Measurements from ENCODE around the gene MVB12B.

MVB12B gene

DNA sequence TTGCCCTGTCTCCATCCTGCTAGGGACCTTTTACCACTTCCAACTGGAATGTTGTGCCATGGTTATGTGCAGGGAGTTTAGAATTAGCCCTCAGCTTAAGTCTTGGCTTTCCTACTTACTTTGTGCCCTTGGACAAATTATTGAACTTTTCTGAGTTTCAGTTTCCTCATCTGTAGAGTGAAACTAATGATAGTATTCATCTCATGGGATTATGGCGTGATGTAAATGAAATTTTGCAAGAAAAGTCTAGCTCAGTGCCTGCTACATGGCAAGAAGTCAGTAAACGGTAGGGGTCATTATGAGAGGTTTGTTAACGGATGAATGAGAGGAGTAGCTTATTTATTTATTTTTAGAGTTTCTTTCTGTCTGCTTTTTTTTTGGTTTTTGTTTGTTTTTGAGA, 1.8 kb downstream of the MVB12B start:
- Histone ChIP-seq H3K27ac (ENCODE audit: low read length) (no peak overlapping the region), H3K4me2 (ENCODE audit: low read length) (peak overlapping the region; percentile 20; the same call in 1 of the 2 replicates), H3K79me2 (ENCODE audit: low read length) (no peaks in the 10 kb centered on the region), H3K36me3 (replicated peaks; ENCODE audit: low read depth, low read length) (no peaks in the 10 kb centered on the region), H3K9me3 (ENCODE audit: insufficient read depth, low read length) (peaks cover 17% of the 10 kb centered on the region; the same call in 1 of the 2 replicates), H3K27me3 (ENCODE audit: low read depth, low read length) (peaks cover 20% of the 10 kb centered on the region), H3K4me3 (ENCODE audit: low read length) (no peak overlapping the region), H3K9ac (ENCODE audit: low read length) (no peak overlapping the region), H2AFZ (ENCODE audit: low read depth, low read length) (no peak overlapping the region), H4K20me1 (ENCODE audit: insufficient read depth, low read length) (no peaks in the 10 kb centered on the region), H3K4me1 (ENCODE audit: low read length) (peaks cover 18% of the 10 kb centered on the region)
- TF ChIP-seq, protein P1, sequence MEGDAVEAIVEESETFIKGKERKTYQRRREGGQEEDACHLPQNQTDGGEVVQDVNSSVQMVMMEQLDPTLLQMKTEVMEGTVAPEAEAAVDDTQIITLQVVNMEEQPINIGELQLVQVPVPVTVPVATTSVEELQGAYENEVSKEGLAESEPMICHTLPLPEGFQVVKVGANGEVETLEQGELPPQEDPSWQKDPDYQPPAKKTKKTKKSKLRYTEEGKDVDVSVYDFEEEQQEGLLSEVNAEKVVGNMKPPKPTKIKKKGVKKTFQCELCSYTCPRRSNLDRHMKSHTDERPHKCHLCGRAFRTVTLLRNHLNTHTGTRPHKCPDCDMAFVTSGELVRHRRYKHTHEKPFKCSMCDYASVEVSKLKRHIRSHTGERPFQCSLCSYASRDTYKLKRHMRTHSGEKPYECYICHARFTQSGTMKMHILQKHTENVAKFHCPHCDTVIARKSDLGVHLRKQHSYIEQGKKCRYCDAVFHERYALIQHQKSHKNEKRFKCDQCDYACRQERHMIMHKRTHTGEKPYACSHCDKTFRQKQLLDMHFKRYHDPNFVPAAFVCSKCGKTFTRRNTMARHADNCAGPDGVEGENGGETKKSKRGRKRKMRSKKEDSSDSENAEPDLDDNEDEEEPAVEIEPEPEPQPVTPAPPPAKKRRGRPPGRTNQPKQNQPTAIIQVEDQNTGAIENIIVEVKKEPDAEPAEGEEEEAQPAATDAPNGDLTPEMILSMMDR (IDR thresholded peaks at IDR 0.05; ENCODE audit: low read depth, low read length): no peak
- no peak for TF ChIP-seq EZH2phosphoT487 (IDR thresholded peaks at IDR 0.05; ENCODE audit: low read depth)

DNA sequence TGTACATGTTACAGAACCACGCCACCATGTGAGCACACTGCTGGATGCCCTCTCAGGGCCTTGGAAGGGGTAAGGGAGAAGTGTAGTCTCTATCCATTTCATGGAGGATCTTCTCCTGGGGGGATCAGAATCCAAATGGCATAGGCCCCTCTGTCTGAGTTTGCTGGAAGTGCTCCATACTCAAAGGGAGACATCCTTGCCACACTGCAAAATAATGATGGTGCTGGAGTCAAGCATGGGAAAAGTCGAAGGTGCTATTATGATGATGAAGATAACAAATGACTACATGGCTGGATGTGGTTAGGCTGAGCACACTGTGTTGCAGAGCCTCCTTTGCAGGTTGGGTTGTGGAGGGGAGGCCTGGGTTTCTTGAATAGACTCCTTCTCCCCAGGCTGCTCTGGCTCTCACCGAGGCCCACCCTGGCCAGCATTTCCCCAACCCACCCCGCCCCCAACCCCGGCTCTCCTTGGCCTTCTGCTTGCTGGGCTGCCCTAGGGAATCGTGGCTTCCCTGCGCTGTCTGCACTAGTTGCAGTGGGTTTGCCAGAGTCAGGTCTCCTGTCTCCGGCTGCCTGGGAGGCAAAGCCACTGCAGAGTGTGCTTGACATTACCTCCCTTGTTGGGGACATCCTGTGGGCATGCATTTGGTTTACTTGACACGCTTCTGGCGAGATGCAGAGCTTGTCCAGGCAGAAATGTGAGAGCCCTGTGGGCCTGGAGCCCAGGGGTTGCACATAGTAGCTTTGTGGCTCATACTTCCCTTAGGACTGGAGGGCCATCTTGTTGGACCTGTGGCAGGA, 3.0 kb downstream of the MVB12B start:
- H3K4me1 ChIP-seq (ENCODE audit: low read length): peaks cover 18% of the 10 kb centered on the region
- no peak overlapping the region for H3K27ac ChIP-seq (ENCODE audit: low read length)
- H3K4me2 ChIP-seq (ENCODE audit: low read length): no peak overlapping the region
- no peaks in the 10 kb centered on the region for H3K79me2 ChIP-seq (ENCODE audit: low read length)
- no peaks in the 10 kb centered on the region for H3K36me3 ChIP-seq (replicated peaks; ENCODE audit: low read depth, low read length)
- TF ChIP-seq, protein P1 (IDR thresholded peaks at IDR 0.05; ENCODE audit: low read depth, low read length): no peak
- no peak for TF ChIP-seq EZH2phosphoT487 (IDR thresholded peaks at IDR 0.05; ENCODE audit: low read depth)
- no peak overlapping the region for H2AFZ ChIP-seq (ENCODE audit: low read depth, low read length)
- no peaks in the 10 kb centered on the region for H4K20me1 ChIP-seq (ENCODE audit: insufficient read depth, low read length)
- no peak overlapping the region for H3K9ac ChIP-seq (ENCODE audit: low read length)
- H3K4me3 ChIP-seq (ENCODE audit: low read length): no peak overlapping the region
- H3K9me3 ChIP-seq (ENCODE audit: insufficient read depth, low read length): peaks cover 9% of the 10 kb centered on the region; the same call in 1 of the 2 replicates
- peaks cover 14% of the 10 kb centered on the region for H3K27me3 ChIP-seq (ENCODE audit: low read depth, low read length)

DNA sequence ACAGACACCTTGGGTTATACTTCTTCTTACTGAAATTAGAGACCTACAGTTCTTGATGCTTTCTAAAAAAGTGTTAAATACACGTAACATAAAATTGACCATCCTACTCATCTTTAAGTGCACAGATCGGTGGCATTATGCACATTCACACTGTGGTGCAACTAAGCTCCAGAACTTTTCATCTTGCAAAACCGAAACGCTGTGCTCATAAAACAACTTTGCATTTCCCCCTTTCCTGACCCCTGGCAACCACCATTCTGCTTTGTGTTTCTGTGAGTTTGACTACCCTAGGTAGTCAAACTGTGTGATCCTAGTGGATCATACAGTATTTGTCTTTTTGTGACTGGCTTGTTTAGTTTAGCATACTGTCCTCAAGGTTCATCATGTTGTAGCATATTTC, 3.9 kb downstream of the MVB12B start:
- Histone ChIP-seq H3K9ac (ENCODE audit: low read length) (no peak overlapping the region), H3K4me2 (ENCODE audit: low read length) (no peak overlapping the region), H3K79me2 (ENCODE audit: low read length) (no peaks in the 10 kb centered on the region), H3K27ac (ENCODE audit: low read length) (no peak overlapping the region), H4K20me1 (ENCODE audit: insufficient read depth, low read length) (no peaks in the 10 kb centered on the region), H3K27me3 (ENCODE audit: low read depth, low read length) (peaks cover 10% of the 10 kb centered on the region), H2AFZ (ENCODE audit: low read depth, low read length) (no peak overlapping the region), H3K36me3 (replicated peaks; ENCODE audit: low read depth, low read length) (no peaks in the 10 kb centered on the region), H3K4me3 (ENCODE audit: low read length) (no peak overlapping the region), H3K4me1 (ENCODE audit: low read length) (peaks cover 18% of the 10 kb centered on the region), H3K9me3 (ENCODE audit: insufficient read depth, low read length) (0 out of 2 replicates have a peak, but pooled peaks cover under 1% of the 10 kb centered on the region)
- TF ChIP-seq, protein P1 (IDR thresholded peaks at IDR 0.05; ENCODE audit: low read depth, low read length): no peak
- no peak for TF ChIP-seq EZH2phosphoT487 (IDR thresholded peaks at IDR 0.05; ENCODE audit: low read depth)

DNA sequence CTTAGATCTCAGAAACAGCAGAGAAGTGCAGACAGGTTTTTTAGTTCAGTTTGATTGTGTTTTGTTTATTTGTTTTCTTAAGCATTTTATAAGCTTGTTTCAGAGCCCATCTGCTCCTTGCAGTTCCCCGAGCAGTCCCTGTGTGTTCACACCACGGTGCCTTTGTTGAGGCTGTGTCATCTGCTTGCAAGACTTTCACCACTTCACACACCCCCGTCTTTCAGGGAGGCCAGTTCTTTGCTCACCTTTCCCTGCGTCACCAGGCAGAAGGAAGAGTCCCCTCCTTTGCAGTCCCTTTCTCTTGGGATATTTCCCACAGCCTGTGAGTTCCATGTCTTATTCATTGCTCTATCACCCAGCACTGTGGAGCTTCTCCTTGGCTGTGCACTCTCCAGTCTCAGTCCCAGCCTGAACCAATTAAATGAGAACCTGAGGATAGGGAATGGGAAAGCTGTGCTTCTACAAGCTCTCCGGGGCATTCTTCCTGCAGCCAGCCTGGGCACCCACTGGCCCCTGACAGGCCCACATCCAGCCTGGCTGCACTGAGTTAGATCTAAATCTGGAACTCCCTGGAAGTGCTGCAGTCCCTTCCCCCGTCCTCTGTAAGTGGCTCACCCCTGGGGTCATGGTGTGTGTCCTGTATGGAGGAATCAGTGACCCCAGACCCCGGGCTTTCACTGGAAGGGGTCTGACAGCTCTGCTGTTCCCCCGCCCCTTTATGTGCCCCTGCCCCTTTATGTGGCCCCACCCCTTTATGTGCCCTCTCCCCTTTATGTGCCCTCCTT, 5.5 kb downstream of the MVB12B start:
- no peaks in the 10 kb centered on the region for H3K9me3 ChIP-seq (ENCODE audit: insufficient read depth, low read length)

More for the DNA sequence above, 5.5 kb downstream of the MVB12B start:
- no peaks in the 10 kb centered on the region for H3K36me3 ChIP-seq (replicated peaks; ENCODE audit: low read depth, low read length)
- no peak overlapping the region for H3K27ac ChIP-seq (ENCODE audit: low read length)
- no peaks in the 10 kb centered on the region for H3K79me2 ChIP-seq (ENCODE audit: low read length)
- H3K4me2 ChIP-seq (ENCODE audit: low read length): no peak overlapping the region
- TF ChIP-seq, protein P1 (IDR thresholded peaks at IDR 0.05; ENCODE audit: low read depth, low read length): no peak
- TF ChIP-seq EZH2phosphoT487 (IDR thresholded peaks at IDR 0.05; ENCODE audit: low read depth): no peak
- H3K4me3 ChIP-seq (ENCODE audit: low read length): no peak overlapping the region
- no peak overlapping the region for H2AFZ ChIP-seq (ENCODE audit: low read depth, low read length)
- no peak overlapping the region for H3K9ac ChIP-seq (ENCODE audit: low read length)
- H3K27me3 ChIP-seq (ENCODE audit: low read depth, low read length): peaks cover 8% of the 10 kb centered on the region
- H3K4me1 ChIP-seq (ENCODE audit: low read length): peaks cover 14% of the 10 kb centered on the region
- no peaks in the 10 kb centered on the region for H4K20me1 ChIP-seq (ENCODE audit: insufficient read depth, low read length)

Measured in OCI-LY3 (cell line).